Activated CD4-positive, alpha-beta T cell treated with anti-CD3 and anti-CD28 coated beads for 4 hours (primary cell): ENCODE measurements around the gene WWC1.
"Not testable (repeated sequence)": the region's sequence is repeated elsewhere in the genome, so short reads cannot be mapped to it uniquely, and the experiment has no call there.

ENCODE experiments used
- DNase-seq, 2 donors: peaks; one replicate each; pipeline ENCODE4 v3.0.0-alpha.2; 2020

Gene WWC1

GRCh38 chr5:168339109-168339771 is 47.8 kb downstream of the WWC1 start:
- DNase-seq, result no peak

GRCh38 chr5:168339772-168340140 is 48.3 kb downstream of the WWC1 start:
- not testable (repeated sequence) for DNase-seq

- DNase-seq, result no peak
These were observed 49.0 kb downstream of the WWC1 start for GRCh38 chr5:168340487-168340886.

DNA sequence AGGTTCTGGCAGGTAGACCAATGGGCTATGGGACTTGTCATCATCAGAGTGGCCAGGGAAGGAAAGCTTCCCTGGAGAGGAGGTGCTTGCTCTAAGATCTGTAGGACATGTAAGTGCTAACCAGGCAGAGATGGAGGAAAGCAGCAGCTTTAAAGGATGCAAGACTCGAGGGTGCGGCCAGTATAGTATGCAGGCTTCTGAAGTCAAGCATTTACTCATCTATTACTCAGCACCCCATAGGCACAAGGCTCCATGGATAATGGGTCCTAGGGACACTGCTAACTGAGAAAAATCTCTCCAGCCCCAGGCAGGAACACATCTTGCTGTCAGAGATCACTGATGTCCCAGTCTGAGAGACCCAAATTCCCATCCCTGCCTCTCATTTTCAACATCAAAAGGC is 49.7 kb downstream of the WWC1 start:
- DNase-seq, result no peak

GRCh38 chr5:168342151-168342825 is 50.8 kb downstream of the WWC1 start:
- no peak for DNase-seq

DNA sequence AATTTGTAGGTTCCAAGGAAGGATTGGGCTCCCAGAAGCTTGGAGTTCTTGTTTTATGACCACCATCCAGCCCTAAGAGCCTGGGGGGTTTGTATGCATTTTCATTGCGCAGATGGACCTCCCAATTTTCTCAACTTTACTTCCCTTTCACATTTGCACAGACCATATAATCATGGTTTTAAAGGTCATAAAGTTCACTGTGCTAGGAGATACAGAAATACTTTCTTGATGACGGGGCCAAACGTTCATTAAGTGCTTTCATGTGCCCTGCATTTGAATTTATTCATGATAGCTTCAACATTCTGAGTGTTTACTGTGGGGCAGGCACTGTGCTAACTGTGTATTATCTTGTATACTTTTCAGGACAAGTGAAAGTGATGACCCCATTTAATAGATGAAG is 51.5 kb downstream of the WWC1 start:
- no peak for DNase-seq

GRCh38 chr5:168346417-168346816 is 55.0 kb downstream of the WWC1 start:
- DNase-seq, result no peak

- no peak for DNase-seq
These were observed 56.1 kb downstream of the WWC1 start for GRCh38 chr5:168347368-168348083.

- DNase-seq, result no peak
These were observed 56.6 kb downstream of the WWC1 start for GRCh38 chr5:168348084-168348414.

DNA sequence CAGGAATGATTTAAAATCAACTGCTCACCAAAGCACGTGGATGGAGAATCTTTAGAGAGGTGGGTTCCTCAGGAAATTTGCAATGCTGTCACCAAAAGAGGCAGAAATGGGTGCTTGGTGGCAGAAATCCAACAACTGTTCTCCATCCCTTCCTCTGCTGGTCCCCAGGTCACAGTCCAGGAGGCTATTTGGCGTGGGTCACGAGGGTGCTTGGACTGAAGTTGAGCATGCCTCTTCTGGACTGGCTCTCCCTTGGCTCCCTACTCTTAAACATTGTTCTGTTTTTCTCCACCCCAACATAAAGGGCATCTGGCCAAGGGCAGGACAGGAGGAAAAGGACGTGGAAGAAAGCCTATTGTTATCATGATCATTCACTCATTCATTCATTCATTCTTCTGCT is 58.9 kb downstream of the WWC1 start:
- DNase-seq, result no peak

- no peak for DNase-seq
These were observed 61.9 kb downstream of the WWC1 start for GRCh38 chr5:168353216-168353957.

GRCh38 chr5:168354397-168354796 is 63.0 kb downstream of the WWC1 start:
- no peak for DNase-seq

- no peak for DNase-seq
These were observed 64.7 kb downstream of the WWC1 start for GRCh38 chr5:168356171-168356570.

GRCh38 chr5:168356592-168356991 is 65.1 kb downstream of the WWC1 start:
- DNase-seq, result no peak

DNA sequence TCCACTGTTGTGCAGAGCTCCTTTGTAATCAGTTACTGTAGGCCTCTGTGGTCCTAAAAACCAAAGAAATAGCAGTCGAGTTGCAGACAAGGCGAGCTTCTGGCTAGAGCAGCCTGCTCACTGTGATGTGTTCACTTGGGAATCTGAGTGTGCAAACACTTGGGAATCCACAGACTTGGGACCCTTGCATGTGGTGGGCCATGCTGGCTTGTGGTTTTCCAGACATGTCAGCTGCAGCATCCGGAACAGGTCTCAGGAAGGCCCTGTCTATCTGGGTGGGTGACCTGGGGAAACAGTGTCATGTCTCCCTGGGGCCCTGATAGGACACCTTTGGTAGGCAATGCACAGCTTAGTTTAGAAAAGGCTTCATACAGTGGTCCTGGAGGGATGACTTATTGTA is 66.4 kb downstream of the WWC1 start:
- no peak for DNase-seq

- DNase-seq, result no peak
These were observed 68.5 kb downstream of the WWC1 start for GRCh38 chr5:168359820-168360460.

DNA sequence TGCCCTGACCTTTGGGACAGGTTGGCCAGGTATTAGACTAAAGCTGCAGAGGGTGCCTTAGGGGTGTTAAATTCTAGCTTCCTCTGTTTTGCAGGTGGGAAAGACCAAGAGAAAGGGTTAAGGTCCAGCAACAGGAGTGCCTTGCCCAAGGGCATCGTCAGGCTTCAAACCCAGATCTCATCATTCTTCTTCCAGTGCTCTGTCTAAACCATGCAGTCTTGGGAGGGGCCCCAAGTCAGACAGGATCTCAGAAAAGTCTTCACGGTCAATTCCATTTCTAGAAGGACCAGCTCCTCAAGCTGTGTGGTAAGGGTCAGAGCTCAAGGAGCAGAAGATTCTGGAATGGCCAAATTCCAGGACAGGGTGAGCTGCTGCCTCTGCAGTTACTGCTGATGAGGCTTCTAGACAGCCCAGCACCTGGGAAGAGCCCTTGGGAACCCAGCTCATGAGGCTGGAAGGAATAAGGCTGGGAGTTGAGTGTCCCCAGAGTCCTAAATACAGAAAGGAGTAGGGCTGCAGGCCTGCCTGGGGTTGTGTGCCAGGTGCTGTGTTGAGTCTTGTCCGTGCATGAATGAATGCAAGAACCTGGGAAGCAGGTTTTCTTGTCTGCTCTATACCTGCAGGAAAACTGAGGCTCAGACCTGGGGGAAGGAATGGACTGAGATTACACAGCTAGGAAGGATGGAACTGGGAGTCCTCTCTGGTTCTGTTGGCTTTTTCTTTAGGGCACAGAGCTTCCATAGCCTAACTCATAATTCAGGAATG is 69.3 kb downstream of the WWC1 start:
- DNase-seq, result no peak

GRCh38 chr5:168362097-168362885 is 70.8 kb downstream of the WWC1 start:
- DNase-seq, result no peak

DNA sequence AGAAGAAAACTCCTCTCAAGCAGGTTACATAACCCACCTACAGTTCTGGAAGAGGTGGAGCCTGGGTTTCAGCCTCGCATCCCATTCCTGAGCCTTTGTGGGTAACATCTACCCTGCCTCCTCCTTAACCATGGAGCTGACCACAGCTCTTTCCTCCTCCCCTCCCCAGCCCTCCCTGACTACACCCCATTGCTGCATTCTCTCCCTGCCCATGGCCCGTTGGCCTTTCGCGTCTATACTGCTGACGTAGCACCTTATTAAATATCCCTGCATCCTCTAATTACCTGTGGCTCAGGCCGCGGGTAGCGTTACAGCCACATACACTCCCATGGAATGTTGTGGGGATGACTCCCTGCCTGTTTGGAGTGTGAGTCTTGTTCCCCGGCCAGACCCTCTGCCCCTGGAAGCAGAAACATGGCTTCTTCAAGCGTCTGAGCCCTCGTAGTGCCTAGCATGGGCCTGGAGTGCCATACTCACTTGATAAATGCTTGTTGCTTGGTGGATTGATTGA is 72.8 kb downstream of the WWC1 start:
- no peak for DNase-seq

DNA sequence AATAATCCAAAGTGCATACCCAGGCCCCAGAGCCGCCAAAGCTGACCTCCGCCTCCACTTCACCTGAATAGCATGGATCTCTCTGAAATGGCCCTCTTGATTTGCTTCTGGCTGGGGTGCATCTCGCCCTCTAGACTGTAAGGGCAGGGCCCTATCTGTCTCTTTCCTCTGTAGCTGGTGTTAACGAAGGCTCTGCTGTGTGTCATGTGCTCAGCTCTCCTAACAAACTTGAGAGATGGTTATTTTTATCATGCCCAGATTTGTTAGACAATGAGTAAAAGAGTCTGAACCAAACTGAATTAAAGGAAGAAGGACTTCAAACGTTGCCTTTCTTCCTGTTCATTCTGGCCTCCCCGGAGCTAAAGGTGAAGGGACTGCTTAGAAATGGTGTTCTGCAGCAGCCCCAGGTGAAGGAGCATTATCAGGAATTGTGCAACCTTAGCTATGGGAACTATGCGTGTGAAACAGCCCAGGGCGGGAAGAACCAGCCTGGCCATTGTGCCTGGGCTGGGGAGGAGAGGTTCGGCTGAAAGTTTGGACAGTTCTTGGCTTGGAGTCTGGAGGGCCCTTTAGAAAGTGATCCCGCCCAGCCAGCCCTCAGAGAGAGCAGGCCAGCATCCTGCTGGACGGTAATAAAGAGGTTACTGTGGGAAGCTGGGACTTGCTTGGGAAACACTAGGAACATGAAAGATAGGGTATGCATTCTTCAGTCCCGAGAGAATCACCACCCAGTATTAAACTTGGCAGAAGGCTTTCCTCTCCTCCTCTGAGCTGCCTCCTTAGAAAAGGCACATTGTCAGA is 73.5 kb downstream of the WWC1 start:
- DNase-seq, result no peak
